IPS-20b (cell line): ENCODE measurements around the gene SPRR1B.
"Not testable (repeated sequence)": the region's sequence is repeated elsewhere in the genome, so short reads cannot be mapped to it uniquely, and the experiment has no call there.

Source experiments
- H3K27ac ChIP-seq: one replicate; pipeline ENCODE4 v1.5.1; 2013; ENCODE audit warnings: low read length
- H3K27me3 ChIP-seq: 2 replicates; pipeline ENCODE4 v1.6.1; 2013; ENCODE audit warnings: mild to moderate bottlenecking, low read length, inconsistent platforms; ENCODE audit not compliant: insufficient read depth
- H3K36me3 ChIP-seq: 2 replicates; pipeline ENCODE4 v1.6.1; 2013; ENCODE audit warnings: low read depth, mild to moderate bottlenecking, inconsistent platforms, low read length, moderate library complexity; ENCODE audit not compliant: insufficient read depth
- H3K4me1 ChIP-seq: 2 replicates; pipeline ENCODE4 v1.6.1; 2013; ENCODE audit warnings: mild to moderate bottlenecking, control low read depth, inconsistent platforms, low read length, moderate library complexity; ENCODE audit not compliant: insufficient read depth
- H3K4me3 ChIP-seq: 2 replicates; pipeline ENCODE4 v1.5.1; 2013; ENCODE audit warnings: mild to moderate bottlenecking, low read length, inconsistent platforms
- H3K9ac ChIP-seq: 2 replicates; pipeline ENCODE4 v1.6.1; 2013; ENCODE audit warnings: low read depth, mild to moderate bottlenecking, inconsistent platforms, low read length, moderate library complexity
- H3K9me3 ChIP-seq: 2 replicates; pipeline ENCODE4 v1.6.1; 2013; ENCODE audit warnings: mild to moderate bottlenecking, low read depth, low read length, inconsistent platforms; ENCODE audit not compliant: insufficient read depth

Gene SPRR1B

GRCh38 chr1:153049211-153049610, 18.2 kb downstream of the SPRR1B start:
- no peaks in the 10 kb centered on the region for H3K36me3 ChIP-seq
- no peaks in the 10 kb centered on the region for H3K4me1 ChIP-seq
- H3K27ac ChIP-seq, result no peak overlapping the region
- H3K9me3 ChIP-seq, result no peaks in the 10 kb centered on the region; the same call in 1 of the 2 replicates
- no peaks in the 10 kb centered on the region for H3K27me3 ChIP-seq
- H3K4me3 ChIP-seq, result no peak overlapping the region
- H3K9ac ChIP-seq, result no peak overlapping the region

- not testable (repeated sequence) for H3K4me3 ChIP-seq, H3K4me1 ChIP-seq, H3K27ac ChIP-seq, H3K9me3 ChIP-seq, H3K36me3 ChIP-seq, H3K27me3 ChIP-seq, H3K9ac ChIP-seq
These were observed 25.1 kb downstream of the SPRR1B start for GRCh38 chr1:153056111-153056510.

GRCh38 chr1:153057375-153057774, 26.4 kb downstream of the SPRR1B start, which contains the start of gene SPRR2A:
TSS of gene SPRR2A (minus strand) at chr1:153057512. CDS start at chr1:153056735, 777 bp downstream.
- Histone ChIP-seq H3K9me3 (no peaks in the 10 kb centered on the region; the same call in 1 of the 2 replicates), H3K9ac (no peak within 1 kb of the TSS), H3K4me3 (no peak within 1 kb of the TSS), H3K27me3 (no peaks in the 10 kb centered on the region), H3K4me1 (no peaks in the 10 kb centered on the region), H3K27ac (no peak within 1 kb of the TSS), H3K36me3 (no peaks in the 10 kb centered on the region)

DNA sequence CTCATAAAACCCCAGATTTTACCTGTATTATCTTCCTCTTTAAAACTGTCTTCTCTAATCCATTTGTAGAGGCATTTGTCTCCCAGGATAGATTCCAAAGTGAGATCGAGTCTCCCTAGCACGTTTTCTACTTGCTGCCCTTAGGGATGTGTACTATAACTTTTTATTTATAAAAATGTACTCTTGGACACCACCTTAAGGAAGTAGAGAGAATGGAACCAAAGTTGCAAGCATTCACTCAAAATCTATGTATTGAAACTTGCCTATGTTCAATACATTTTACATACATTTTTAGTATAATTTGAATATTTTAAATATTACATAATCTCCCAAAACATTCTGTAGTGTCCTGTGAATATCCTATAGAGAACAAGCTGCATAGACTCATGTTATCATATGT, 27.2 kb downstream of the SPRR1B start:
- Histone ChIP-seq H3K27ac (no peak overlapping the region), H3K27me3 (no peaks in the 10 kb centered on the region), H3K9me3 (no peaks in the 10 kb centered on the region), H3K4me1 (no peaks in the 10 kb centered on the region), H3K36me3 (no peaks in the 10 kb centered on the region), H3K9ac (no peak overlapping the region), H3K4me3 (no peak overlapping the region)

- no peaks in the 10 kb centered on the region for H3K27me3 ChIP-seq
- no peak overlapping the region for H3K27ac ChIP-seq
- no peak overlapping the region for H3K9ac ChIP-seq
- H3K36me3 ChIP-seq, result no peaks in the 10 kb centered on the region
- no peak overlapping the region for H3K4me3 ChIP-seq
- H3K9me3 ChIP-seq, result no peaks in the 10 kb centered on the region
- H3K4me1 ChIP-seq, result no peaks in the 10 kb centered on the region
These were observed 28.1 kb downstream of the SPRR1B start for GRCh38 chr1:153058826-153059784.

- H3K27ac ChIP-seq, result no peak overlapping the region
- no peaks in the 10 kb centered on the region for H3K27me3 ChIP-seq
- H3K4me3 ChIP-seq, result no peak overlapping the region
- H3K36me3 ChIP-seq, result no peaks in the 10 kb centered on the region
- no peak overlapping the region for H3K9ac ChIP-seq
- no peaks in the 10 kb centered on the region for H3K9me3 ChIP-seq
- H3K4me1 ChIP-seq, result no peaks in the 10 kb centered on the region
These were observed 39.2 kb downstream of the SPRR1B start for GRCh38 chr1:153070243-153070642.

- no peaks in the 10 kb centered on the region for H3K9me3 ChIP-seq
- no peak within 1 kb of the TSS for H3K4me3 ChIP-seq
- H3K9ac ChIP-seq, result no peak within 1 kb of the TSS
- H3K27me3 ChIP-seq, result no peaks in the 10 kb centered on the region
- H3K36me3 ChIP-seq, result no peaks in the 10 kb centered on the region
- H3K4me1 ChIP-seq, result no peaks in the 10 kb centered on the region
- H3K27ac ChIP-seq, result no peak within 1 kb of the TSS
These were observed 40.5 kb downstream of the SPRR1B start, which contains the start of gene SPRR2B for GRCh38 chr1:153071511-153071910. TSS of gene SPRR2B (minus strand) at chr1:153071611. CDS start at chr1:153070839, 772 bp downstream.

DNA sequence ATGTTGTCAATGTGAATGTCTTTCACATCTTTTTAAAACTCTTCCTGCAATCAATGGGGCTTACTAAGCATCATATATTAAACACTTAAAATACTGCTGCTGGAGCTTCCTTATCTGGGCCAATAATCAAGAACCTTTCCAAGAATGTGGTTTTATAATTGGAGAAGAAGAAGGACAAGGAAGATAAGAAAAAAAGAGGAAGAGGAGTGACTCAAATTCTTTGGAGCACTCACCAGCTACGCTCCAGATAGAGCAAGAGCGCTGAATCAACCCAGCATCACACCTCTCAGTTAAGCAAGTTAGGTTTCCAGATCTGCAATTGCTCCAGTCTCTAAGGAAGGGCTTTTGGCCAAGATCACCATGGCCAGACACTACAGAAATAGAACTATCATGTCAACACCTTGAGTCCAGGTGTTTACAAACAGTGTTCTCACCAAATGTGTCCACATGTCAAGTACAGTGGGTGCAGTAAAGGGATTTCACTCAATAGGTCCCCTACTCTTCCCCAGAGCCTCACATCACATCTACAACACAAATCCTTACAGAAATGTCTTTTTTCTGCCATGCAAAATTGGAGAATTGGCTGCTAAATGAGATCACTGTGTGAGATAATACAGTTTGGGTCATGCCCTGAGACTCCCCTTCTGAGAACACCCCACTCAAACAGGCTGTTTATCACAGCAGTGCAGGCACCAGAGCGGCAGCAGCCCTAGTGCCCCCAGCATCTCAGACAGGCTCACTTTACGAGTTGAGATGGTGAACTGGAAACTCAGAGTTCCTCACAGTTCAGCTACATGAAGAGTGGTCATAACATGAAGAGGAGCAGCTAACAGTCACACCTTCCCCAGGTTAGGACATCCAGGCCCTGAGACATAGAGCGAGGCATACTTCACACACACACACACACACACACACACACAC, 42.1 kb downstream of the SPRR1B start:
- Histone ChIP-seq H3K27ac (no peak overlapping the region), H3K9ac (no peak overlapping the region), H3K36me3 (no peaks in the 10 kb centered on the region), H3K9me3 (no peaks in the 10 kb centered on the region), H3K4me1 (no peaks in the 10 kb centered on the region), H3K27me3 (no peaks in the 10 kb centered on the region), H3K4me3 (no peak overlapping the region)

DNA sequence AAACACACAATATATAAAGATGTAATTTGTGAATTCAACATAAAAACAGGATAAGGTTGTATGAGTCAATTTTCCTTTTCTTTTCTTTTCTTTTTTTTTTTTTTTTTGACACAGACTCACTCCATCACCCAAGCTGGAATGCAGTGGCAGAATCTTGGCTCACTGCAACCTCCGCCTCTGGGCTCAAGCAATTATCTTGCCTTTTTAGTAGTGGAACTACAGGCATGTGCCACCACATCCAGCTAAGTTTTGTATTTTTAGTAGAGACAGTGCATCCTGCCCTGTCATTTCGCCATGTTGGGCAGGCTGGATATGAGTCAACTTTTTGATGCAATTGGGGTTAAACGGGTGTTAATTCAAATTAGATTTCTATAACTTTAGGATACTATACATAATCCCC, 50.7 kb downstream of the SPRR1B start:
- no peaks in the 10 kb centered on the region for H3K4me1 ChIP-seq

More for the DNA sequence above, 50.7 kb downstream of the SPRR1B start:
- H3K27ac ChIP-seq, result no peak overlapping the region
- no peaks in the 10 kb centered on the region for H3K27me3 ChIP-seq
- no peaks in the 10 kb centered on the region for H3K9me3 ChIP-seq
- H3K9ac ChIP-seq, result no peak overlapping the region
- H3K36me3 ChIP-seq, result no peaks in the 10 kb centered on the region
- H3K4me3 ChIP-seq, result no peak overlapping the region
